IPS-NIHi11 (cell line): Measurements from ENCODE around the gene SLC25A51.

Experiments used
- DNase-seq: peaks from one replicate; pipeline ENCODE4 v3.0.0; 2012; ENCODE audit warnings: mixed read lengths, low spot score

Gene SLC25A51

GRCh38 chr9:37936965-37937364 is 33.0 kb upstream of the SLC25A51 start:
- DNase-seq = no peak

- DNase-seq = no peak
These were observed 32.4 kb upstream of the SLC25A51 start for GRCh38 chr9:37936376-37936775.

GRCh38 chr9:37935096-37935495 is 31.2 kb upstream of the SLC25A51 start:
- no peak for DNase-seq

GRCh38 chr9:37931592-37931991 is 27.7 kb upstream of the SLC25A51 start:
- DNase-seq = no peak

- no peak for DNase-seq
These were observed 25.5 kb upstream of the SLC25A51 start for GRCh38 chr9:37929441-37929895.

GRCh38 chr9:37928552-37929430 is 24.9 kb upstream of the SLC25A51 start:
- no peak for DNase-seq

GRCh38 chr9:37927601-37928551 is 23.9 kb upstream of the SLC25A51 start:
- DNase-seq = no peak

- DNase-seq = no peak
These were observed 23.2 kb upstream of the SLC25A51 start for GRCh38 chr9:37927132-37927531.

- DNase-seq = no peak
These were observed 22.8 kb upstream of the SLC25A51 start for GRCh38 chr9:37926737-37927118.

- no peak for DNase-seq
These were observed 22.1 kb upstream of the SLC25A51 start for GRCh38 chr9:37925786-37926736.

GRCh38 chr9:37925006-37925405 is 21.1 kb upstream of the SLC25A51 start:
- DNase-seq = no peak

GRCh38 chr9:37924538-37924937 is 20.6 kb upstream of the SLC25A51 start:
- no peak for DNase-seq

GRCh38 chr9:37923796-37924427 is 20.0 kb upstream of the SLC25A51 start:
- no peak for DNase-seq

GRCh38 chr9:37923118-37923795 is 19.3 kb upstream of the SLC25A51 start:
- peak; percentile 28 for DNase-seq

- no peak for DNase-seq
These were observed 18.6 kb upstream of the SLC25A51 start for GRCh38 chr9:37922363-37923117.

- no peak for DNase-seq
These were observed 17.8 kb upstream of the SLC25A51 start for GRCh38 chr9:37921546-37922300.

GRCh38 chr9:37921168-37921510 is 17.2 kb upstream of the SLC25A51 start:
- DNase-seq = no peak

GRCh38 chr9:37920471-37921167 is 16.7 kb upstream of the SLC25A51 start:
- DNase-seq = peak; percentile 53

- no peak for DNase-seq
These were observed 16.0 kb upstream of the SLC25A51 start for GRCh38 chr9:37919956-37920335.
